HG03280 (cell line): Measurements from ENCODE around the gene CHST15.

Experiments used
- ATAC-seq: cut with Tn5 transposase; IDR thresholded peaks from one replicate; pipeline ENCODE4 v1.9.1; 2021; ENCODE audit warnings: mild to moderate bottlenecking, moderate library complexity; ENCODE audit not compliant: unreplicated experiment

CHST15 gene

GRCh38 chr10:124092860-124093773 is at the start of gene CHST15:
Gene CHST15, minus strand, starts transcription at chr10:124093598. Its CDS starts 47,386 bp downstream, at chr10:124046212.
- no peak for ATAC-seq

GRCh38 chr10:124142960-124143359 is 49.6 kb upstream of the CHST15 start:
- ATAC-seq, result no peak

- no peak for ATAC-seq
Observed at GRCh38 chr10:124142006-124142739, 48.8 kb upstream of the CHST15 start.

- no peak for ATAC-seq
Observed at GRCh38 chr10:124138883-124139348, 45.5 kb upstream of the CHST15 start.

GRCh38 chr10:124138195-124138882 is 44.9 kb upstream of the CHST15 start:
- no peak for ATAC-seq

GRCh38 chr10:124134251-124134893 is 41.0 kb upstream of the CHST15 start:
- no peak for ATAC-seq

- no peak for ATAC-seq
Observed at GRCh38 chr10:124132876-124133275, 39.5 kb upstream of the CHST15 start.

GRCh38 chr10:124132306-124132705 is 38.9 kb upstream of the CHST15 start:
- no peak for ATAC-seq

GRCh38 chr10:124131172-124131571 is 37.8 kb upstream of the CHST15 start:
- ATAC-seq, result no peak

GRCh38 chr10:124130198-124130900 is 37.0 kb upstream of the CHST15 start:
- no peak for ATAC-seq

GRCh38 chr10:124129471-124129870 is 36.1 kb upstream of the CHST15 start:
- ATAC-seq, result no peak

- ATAC-seq, result no peak
Observed at GRCh38 chr10:124128811-124129145, 35.4 kb upstream of the CHST15 start.

- no peak for ATAC-seq
Observed at GRCh38 chr10:124127965-124128810, 34.8 kb upstream of the CHST15 start.

GRCh38 chr10:124127563-124127962 is 34.2 kb upstream of the CHST15 start:
- no peak for ATAC-seq

GRCh38 chr10:124126983-124127385 is 33.6 kb upstream of the CHST15 start:
- no peak for ATAC-seq

- ATAC-seq, result no peak
Observed at GRCh38 chr10:124126145-124126982, 33.0 kb upstream of the CHST15 start.

GRCh38 chr10:124125305-124126116 is 32.1 kb upstream of the CHST15 start:
- ATAC-seq, result no peak

GRCh38 chr10:124124769-124125161 is 31.4 kb upstream of the CHST15 start:
- ATAC-seq, result no peak
